Endothelial cell of umbilical vein (primary cell): ENCODE measurements around the gene LRRC8E. TPM values are rescaled to one million over a fixed set of nuclear protein-coding genes. Genes with fewer than 3 reads are reported as not detected.

ENCODE experiments used
- BruUV-seq: library from RNA; stranded (reverse); fragments of 400-500 nt; replicated peaks from 2 replicates; lab custom pipeline; 2021; lab: Mats Ljungman, UMichigan
- CTCF ChIA-PET: fragments of 300-600, 350-600 bp; sonication (Branson Sonifier 250); formaldehyde crosslinking; loops from one replicate; lab custom pipeline; 2021; ENCODE audit warnings: antibody characterized with exemption, inconsistent platforms; lab: Charles Lee
- POLR2A ChIA-PET: fragments of 300-600, 350-600 bp; sonication (Branson Sonifier 250); formaldehyde crosslinking; loops from one replicate; lab custom pipeline; 2021; ENCODE audit warnings: antibody characterized with exemption, inconsistent platforms; lab: Charles Lee
- DNase-seq: peaks from one replicate; pipeline ENCODE4 v3.0.0-alpha.2; 2011; ENCODE audit warnings: low read depth, low spot score
- FAIRE-seq: peaks from 2 replicates; lab custom pipeline; 2011; peaks lifted over from hg19 to GRCh38; lab: Jason Lieb, UNC
- H2AFZ ChIP-seq: 2 replicates; pipeline ENCODE4 v1.6.0; 2012; ENCODE audit warnings: low read depth, low read length, control low read depth, inconsistent platforms
- H3K27ac ChIP-seq: 2 replicates; pipeline ENCODE4 v1.5.1; 2011; ENCODE audit warnings: low read depth, mild to moderate bottlenecking, control low read depth, low read length, moderate library complexity; ENCODE audit not compliant: insufficient read depth
- H3K27me3 ChIP-seq, 2 experiments: 2 replicates each; pipeline versions ENCODE4 v1.6.0 to v1.6.1; 2011; ENCODE audit warnings: low read length in 2 of 2, mixed read lengths in 1 of 2; ENCODE audit not compliant: control insufficient read depth in 2 of 2, insufficient read depth in 2 of 2
- H3K36me3 ChIP-seq, 2 experiments: 2 replicates in 1 of 2; 3 replicates in 1 of 2; pipeline ENCODE4 v1.5.1; 2011; ENCODE audit warnings: low read length in 2 of 2, mild to moderate bottlenecking in 1 of 2, moderate library complexity in 1 of 2; ENCODE audit not compliant: control insufficient read depth in 2 of 2, insufficient read depth in 2 of 2; ENCODE audit errors: extremely low read depth in 1 of 2
- H3K4me1 ChIP-seq: 3 replicates; pipeline ENCODE4 v1.5.1; 2011; ENCODE audit warnings: mild to moderate bottlenecking, low read length; ENCODE audit not compliant: control insufficient read depth, insufficient read depth; ENCODE audit errors: extremely low read depth
- H3K4me2 ChIP-seq: 2 replicates; pipeline ENCODE4 v1.6.1; 2011; ENCODE audit warnings: low read length, control low read depth, mixed read lengths; ENCODE audit not compliant: insufficient read depth
- H3K4me3 ChIP-seq, 3 experiments: fragments of 200-600 bp in 1 of 3; sonication (generic), shearing (Covaris generic) in 1 of 3; replicated peaks in 1 of 3; 2 replicates each; pipeline ENCODE4 v1.5.1; 2011 to 2016; ENCODE audit warnings: control low read depth in 3 of 3, low read length in 3 of 3, mild to moderate bottlenecking in 2 of 3, inconsistent platforms in 1 of 3, low read depth in 1 of 3, moderate library complexity in 1 of 3; ENCODE audit not compliant: insufficient read depth in 1 of 3
- H3K79me2 ChIP-seq: 2 replicates; pipeline ENCODE4 v1.6.0; 2012; ENCODE audit warnings: low read length, inconsistent platforms; ENCODE audit not compliant: control insufficient read depth, insufficient read depth
- H3K9ac ChIP-seq: replicated peaks from 2 replicates; pipeline ENCODE3; 2011; ENCODE audit warnings: low read length, control low read depth; ENCODE audit not compliant: insufficient read depth; ENCODE audit errors: extremely low read depth
- H3K9me1 ChIP-seq: replicated peaks from 3 replicates; pipeline ENCODE4 v1.6.0; 2011; ENCODE audit warnings: mild to moderate bottlenecking, low read length; ENCODE audit not compliant: control insufficient read depth, insufficient read depth; ENCODE audit errors: extremely low read depth
- H3K9me3 ChIP-seq: replicated peaks from 2 replicates; pipeline ENCODE4 v1.5.1; 2012; ENCODE audit warnings: low read length, inconsistent platforms; ENCODE audit not compliant: control insufficient read depth, insufficient read depth
- H4K20me1 ChIP-seq: replicated peaks from 2 replicates; pipeline ENCODE3; 2011; ENCODE audit warnings: mild to moderate bottlenecking, low read length; ENCODE audit not compliant: control insufficient read depth, insufficient read depth; ENCODE audit errors: extremely low read depth
- CTCF ChIP-seq, 2 donors: IDR thresholded peaks; 1 replicate in 1 of 2; 2 replicates in 1 of 2; pipeline ENCODE4 v1.5.1; 2011; ENCODE audit warnings: low read length in 2 of 2, mild to moderate bottlenecking in 2 of 2, moderate library complexity in 2 of 2, control low read depth in 1 of 2, inconsistent platforms in 1 of 2, low read depth in 1 of 2; ENCODE audit not compliant: insufficient read depth in 1 of 2; ENCODE audit errors: extremely low read depth in 1 of 2
- EZH2 ChIP-seq: IDR thresholded peaks from 2 replicates; pipeline ENCODE4 v1.6.1; 2012; ENCODE audit warnings: borderline replicate concordance, low read depth, mild to moderate bottlenecking, moderate library complexity, low read length, inconsistent platforms; ENCODE audit not compliant: severe bottlenecking
- FOS ChIP-seq: IDR thresholded peaks from 2 replicates; pipeline ENCODE4 v1.6.1; 2011; ENCODE audit warnings: mild to moderate bottlenecking, low read length, moderate library complexity, borderline replicate concordance; ENCODE audit not compliant: insufficient read depth
- GATA2 ChIP-seq: IDR thresholded peaks from 2 replicates; pipeline ENCODE4 v1.7.0; 2011; ENCODE audit warnings: low read depth, mild to moderate bottlenecking, moderate library complexity, mixed read lengths, low read length; ENCODE audit not compliant: insufficient read length, insufficient read depth
- JUN ChIP-seq: IDR thresholded peaks from 2 replicates; pipeline ENCODE4 v1.6.1; 2011; ENCODE audit warnings: borderline replicate concordance, low read depth; ENCODE audit not compliant: insufficient read length, insufficient read depth
- MAX ChIP-seq: IDR thresholded peaks from 2 replicates; pipeline ENCODE4 v1.6.1; 2011; ENCODE audit not compliant: insufficient read depth, insufficient read length
- MYC ChIP-seq: IDR thresholded peaks from one replicate; pipeline ENCODE4 v1.6.1; 2011; ENCODE audit warnings: mild to moderate bottlenecking, low read depth, low read length
- POLR2A ChIP-seq: IDR thresholded peaks from 2 replicates; pipeline ENCODE4 v1.6.1; 2012; ENCODE audit warnings: low read depth, mild to moderate bottlenecking, control low read depth, low read length
- POLR2AphosphoS5 ChIP-seq: IDR thresholded peaks from 2 replicates; pipeline ENCODE4 v1.6.1; 2012; ENCODE audit warnings: low read depth, mild to moderate bottlenecking, control low read depth, low read length, moderate library complexity; ENCODE audit not compliant: insufficient read depth
- dilution Hi-C: fragments of 300-500 bp; cut with MboI; formaldehyde crosslinking; loops from one replicate; pipeline ENCODE4 v1.15.0; 2019; ENCODE audit warnings: low sequenced_read_pairs; ENCODE audit not compliant: extremely low pct_ligation_motif_present
- intact Hi-C: fragments of 100-400 bp; cut with micrococcal nuclease; formaldehyde crosslinking; loops from one replicate; pipeline ENCODE4 v1.10.0; 2022
- polyA plus RNA-seq, 4 experiments: library from polyadenylated mRNA; depleted of rRNA in 3 of 4; stranded (reverse) in 3 of 4; unstranded in 1 of 4; fragments of >200 nt; gene quantifications; 2 replicates each; pipeline versions ENCODE4 v1.2.1 to v1.2.3, GENCODE V29; 2011 to 2012; ENCODE audit warnings: missing spikeins in 1 of 4
- total RNA-seq: library from RNA; stranded (reverse); gene quantifications from 2 replicates; pipeline ENCODE4 v1.2.3, GENCODE V29; 2021

The LRRC8E gene
- total and polyA plus RNA-seq, 2 donors (not counting 3 experiments of a cell fraction or from before 2014, with no cell fraction given): 1.1 to 1.6 TPM

- H3K36me3 ChIP-seq: peaks cover 0 to 9% of the 10 kb centered on the region in 2 experiments
- H3K27ac ChIP-seq: no peak within 1 kb of the TSS
- no TSS peak for BruUV-seq
- H3K4me3 ChIP-seq: peak within 1 kb of the TSS; percentile 28 to 39 (median 29)
- intact Hi-C loops (no loop called here), dilution Hi-C loops (no loop called here)
- peak within 1 kb of the TSS; percentile 63 for H3K4me2 ChIP-seq
- H3K9me1 ChIP-seq: no peaks in the 10 kb centered on the region
- DNase-seq (peak; percentile 40), FAIRE-seq (peak; percentile 56)
- no peaks in the 10 kb centered on the region for H3K27me3 ChIP-seq
- no peaks in the 10 kb centered on the region for H4K20me1 ChIP-seq
- no peak for TF ChIP-seq MYC
- no peak for TF ChIP-seq MAX
- no peak for TF ChIP-seq FOS
- peak; percentile 45 for TF ChIP-seq POLR2A
- peak in 1 of 2 donors; percentile 3 for TF ChIP-seq CTCF (IDR thresholded peaks at IDR 0.05; ENCODE audit: extremely low read depth in 1 of 2, insufficient read depth in 1 of 2, low read depth in 1 of 2, low read length in 2 of 2)
- TF ChIP-seq POLR2AphosphoS5: no peak
- TF ChIP-seq JUN: no peak
- no peak for TF ChIP-seq EZH2
- no peak for TF ChIP-seq GATA2
- no peak within 1 kb of the TSS for H3K9ac ChIP-seq
- H2AFZ ChIP-seq: peak within 1 kb of the TSS; percentile 76
- no peaks in the 10 kb centered on the region for H3K79me2 ChIP-seq
- POLR2A ChIA-PET: no interaction called here
- CTCF ChIA-PET: no interaction called here
- peaks cover 24% of the 10 kb centered on the region for H3K4me1 ChIP-seq
- no peaks in the 10 kb centered on the region for H3K9me3 ChIP-seq
Measured at GRCh38 chr19:7926021-7926726, 37.9 kb downstream of the LRRC8E start, which contains the start of gene CTXN1. Gene CTXN1, minus strand, starts transcription at chr19:7926135. Its CDS starts 597 bp downstream, at chr19:7925538.
